AG04449 (cell line): ENCODE measurements around the gene MORF4L2.

Experiments
- CTCF ChIA-PET: fragments of 350-600 bp; formaldehyde crosslinking; extraction: SDS; loops from one replicate; lab custom pipeline; 2021; ENCODE audit warnings: antibody characterized with exemption; lab: Yijun Ruan, JAX
- POLR2A ChIA-PET: fragments of 400-600, 350-600 bp; formaldehyde crosslinking; extraction: SDS; loops from one replicate; lab custom pipeline; 2020; ENCODE audit warnings: antibody characterized with exemption, inconsistent platforms; lab: Yijun Ruan, JAX
- DNase-seq: peaks from one replicate; pipeline ENCODE4 v3.0.0-alpha.2; 2010; ENCODE audit warnings: low read depth, low spot score
- H3K4me3 ChIP-seq: 2 replicates; pipeline ENCODE4 v1.5.1; 2011; ENCODE audit warnings: low read depth, mild to moderate bottlenecking, control low read depth, low read length
- CTCF ChIP-seq: IDR thresholded peaks from one replicate; pipeline ENCODE4 v1.5.1; 2011; ENCODE audit warnings: mild to moderate bottlenecking, moderate library complexity, low read length, control low read depth, inconsistent platforms; ENCODE audit not compliant: insufficient read depth; ENCODE audit errors: missing control alignments

Gene MORF4L2

GRCh38 chrX:103710609-103711008, 24.1 kb upstream of the MORF4L2 start, which contains the start of gene TMEM31:
Gene TMEM31 (plus strand): TSS chrX:103710909. CDS start chrX:103712259, 1,350 bp downstream.
- H3K4me3 ChIP-seq, result no peak within 1 kb of the TSS
- no peak for DNase-seq
- TF ChIP-seq CTCF, result no peak
- ChIA-PET CTCF (interaction anchor here (0.7 to 4.4 kb wide), 13 partner anchors 8 to 107 kb away, joined by 3 to 45 read pairs (median 5); partner anchors contain the start of gene PLP1), POLR2A (no interaction called here)

- TF ChIP-seq CTCF, result no peak
- ChIA-PET POLR2A (no interaction called here), CTCF (no interaction called here)
- DNase-seq, result no peak
- no peak overlapping the region for H3K4me3 ChIP-seq
Measured at GRCh38 chrX:103704863-103705262, 18.4 kb upstream of the MORF4L2 start.

GRCh38 chrX:103699243-103699642, 12.7 kb upstream of the MORF4L2 start:
- no peak for TF ChIP-seq CTCF
- CTCF ChIA-PET, result no interaction called here
- H3K4me3 ChIP-seq, result no peak overlapping the region
- POLR2A ChIA-PET, result no interaction called here
- DNase-seq, result no peak

- ChIA-PET CTCF (interaction anchor here (2.3 kb wide), 1 partner anchor 77 kb away, joined by 6 read pairs; no protein-coding TSS in a partner anchor), POLR2A (no interaction called here)
- H3K4me3 ChIP-seq, result no peak overlapping the region
- no peak for TF ChIP-seq CTCF
- no peak for DNase-seq
Measured at GRCh38 chrX:103697687-103698086, 11.2 kb upstream of the MORF4L2 start.

- no peak for TF ChIP-seq CTCF
- DNase-seq, result no peak
- CTCF ChIA-PET, result interaction anchor here (1.2 to 3.7 kb wide), 11 partner anchors 13 to 445 kb away, joined by 3 to 26 read pairs (median 5); partner anchors contain the start of gene TMEM31
- POLR2A ChIA-PET, result no interaction called here
- H3K4me3 ChIP-seq, result no peak overlapping the region
Measured at GRCh38 chrX:103691059-103691458, 4.6 kb upstream of the MORF4L2 start.

GRCh38 chrX:103688946-103689345, 2.4 kb upstream of the MORF4L2 start:
- no peak overlapping the region for H3K4me3 ChIP-seq
- ChIA-PET POLR2A (no interaction called here), CTCF (interaction anchor here (1.0 to 3.7 kb wide), 5 partner anchors 21 to 156 kb away, joined by 3 to 26 read pairs (median 11); partner anchors contain the start of gene TMEM31)
- TF ChIP-seq CTCF, result peak; percentile 36
- no peak for DNase-seq
